ENCODE data around the gene ODAD2.

ODAD2 gene

GRCh38 chr10:27833792-27834191 lies 165.1 kb downstream of the ODAD2 start:
- DNase-seq: no peak

GRCh38 chr10:27832826-27833225 lies 166.1 kb downstream of the ODAD2 start:
- DNase-seq: no peak

GRCh38 chr10:27826369-27826768 lies 172.5 kb downstream of the ODAD2 start:
- DNase-seq: peak in 1 of 2 donors; percentile 8

- no peak for DNase-seq
Observed at GRCh38 chr10:27822301-27822700, 176.6 kb downstream of the ODAD2 start.

GRCh38 chr10:27820637-27821036 lies 178.2 kb downstream of the ODAD2 start:
- no peak for DNase-seq

- DNase-seq: no peak
Observed at GRCh38 chr10:27819781-27820531, 178.9 kb downstream of the ODAD2 start.

- peak; percentile 17 to 35 for DNase-seq
Observed at GRCh38 chr10:27816320-27816719, 182.6 kb downstream of the ODAD2 start.

- DNase-seq: peak; percentile 22 to 36
Observed at GRCh38 chr10:27815846-27816245, 183.0 kb downstream of the ODAD2 start.

GRCh38 chr10:27815261-27815660 lies 183.6 kb downstream of the ODAD2 start:
- DNase-seq: no peak

GRCh38 chr10:27805180-27805579 lies 193.7 kb downstream of the ODAD2 start:
- DNase-seq: no peak

- no peak for DNase-seq
Observed at GRCh38 chr10:27804136-27804535, 194.7 kb downstream of the ODAD2 start.

GRCh38 chr10:27801171-27801785 lies 197.6 kb downstream of the ODAD2 start:
- no peak for DNase-seq

GRCh38 chr10:27799046-27799445 lies 199.8 kb downstream of the ODAD2 start:
- no peak for DNase-seq

- no peak for DNase-seq
Observed at GRCh38 chr10:27794157-27794556, 204.7 kb downstream of the ODAD2 start.

- no peak for DNase-seq
Observed at GRCh38 chr10:27792216-27792615, 206.7 kb downstream of the ODAD2 start.

- DNase-seq: no peak
Observed at GRCh38 chr10:27784272-27784671, 214.6 kb downstream of the ODAD2 start.

- peak; percentile 60 to 80 for DNase-seq
Observed at GRCh38 chr10:27783660-27784059, 215.2 kb downstream of the ODAD2 start.

GRCh38 chr10:27779462-27780015 lies 219.3 kb downstream of the ODAD2 start:
- DNase-seq: no peak

GRCh38 chr10:27774831-27775230 lies 224.0 kb downstream of the ODAD2 start:
- no peak for DNase-seq

- DNase-seq: no peak
Observed at GRCh38 chr10:27771231-27771630, 227.6 kb downstream of the ODAD2 start.

GRCh38 chr10:27770181-27770580 lies 228.7 kb downstream of the ODAD2 start:
- no peak for DNase-seq
